Cerebellar nuclear complex (tissue), 1 donor: Measurements from ENCODE around the gene DAAM1.

Source experiments
- DNase-seq, 2 experiments: peaks; one replicate each; lab custom pipeline; 2025; lab: John Stamatoyannopoulos, UW

DAAM1 gene

GRCh38 chr14:59221568-59221967 is 33.1 kb downstream of the DAAM1 start:
- no peak for DNase-seq

DNA sequence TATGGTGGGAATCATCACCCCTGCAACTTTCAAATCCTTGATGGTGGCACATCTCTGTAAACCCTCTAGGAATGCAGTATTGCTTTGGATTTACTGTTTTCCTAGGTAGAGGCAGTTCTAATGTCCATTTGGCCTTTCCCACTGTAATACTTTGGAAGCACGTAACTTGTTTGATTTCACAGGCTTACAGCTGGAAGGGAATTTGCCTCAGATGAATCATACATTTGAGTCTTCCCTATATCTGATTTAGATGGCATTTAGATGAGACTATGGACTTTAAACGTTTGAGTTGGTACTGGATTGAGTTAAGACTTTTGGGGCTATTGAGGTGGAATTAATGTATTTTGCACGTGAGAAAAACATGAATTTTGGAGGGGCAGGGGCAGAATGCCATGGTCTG is 35.9 kb downstream of the DAAM1 start:
- DNase-seq = no peak

DNA sequence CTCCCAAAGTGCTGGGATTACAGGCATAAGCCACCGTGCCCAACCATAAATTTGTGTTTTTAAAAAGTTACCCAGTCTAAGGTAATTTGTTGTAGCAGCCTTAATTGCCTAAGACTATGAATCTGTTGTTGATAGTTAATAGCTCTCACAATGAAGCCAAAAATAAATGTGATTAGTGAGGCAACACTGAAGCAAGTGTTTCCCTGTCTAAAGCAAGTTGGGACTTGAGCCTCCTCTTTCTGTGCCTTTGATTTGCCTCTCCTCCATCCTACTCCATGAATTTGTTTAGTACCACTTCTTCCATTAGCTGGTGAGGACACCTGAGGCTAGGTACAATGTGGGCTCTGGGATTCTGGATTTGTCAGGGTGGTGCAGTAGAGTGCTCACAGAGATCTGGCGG is 36.8 kb downstream of the DAAM1 start:
- no peak for DNase-seq

GRCh38 chr14:59228421-59228820 is 40.0 kb downstream of the DAAM1 start:
- DNase-seq = no peak

DNA sequence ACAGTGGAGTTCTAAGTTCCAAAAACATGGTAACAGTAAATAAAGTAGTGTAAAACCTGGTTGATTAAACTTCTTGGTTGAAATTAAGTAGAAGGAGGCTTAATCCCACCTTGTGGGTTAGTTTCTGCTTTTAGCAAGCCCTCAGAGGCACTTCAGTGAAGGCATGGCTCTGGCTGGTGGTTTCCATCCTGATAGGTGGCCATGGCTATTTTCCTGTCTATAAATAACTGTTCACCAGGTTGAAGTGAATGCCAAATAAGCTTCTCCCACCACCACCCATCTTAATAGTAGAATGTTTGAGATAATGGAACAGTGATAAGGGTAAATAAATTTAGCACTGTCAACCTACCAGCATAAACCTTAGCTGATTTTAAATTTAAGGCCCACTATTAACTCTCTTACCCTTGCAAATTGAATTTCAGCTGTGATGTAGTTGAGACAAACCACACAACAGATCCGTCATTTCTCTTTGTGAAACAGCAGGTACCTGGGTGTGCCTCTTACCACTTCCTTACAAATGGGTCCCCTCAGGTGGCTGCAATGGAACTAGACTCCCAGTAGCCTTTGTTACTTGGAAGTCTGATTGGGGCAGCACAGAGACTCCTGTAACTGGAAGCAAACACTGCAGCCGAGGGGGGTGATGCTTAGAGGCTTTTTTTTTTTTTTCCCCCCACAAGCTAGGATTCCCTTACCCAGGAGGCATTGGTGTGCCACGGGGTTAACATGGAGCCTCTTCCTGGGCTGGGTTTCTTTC is 41.4 kb downstream of the DAAM1 start:
- no peak for DNase-seq

- no peak for DNase-seq
Observed at GRCh38 chr14:59236195-59236594, 47.7 kb downstream of the DAAM1 start.

- DNase-seq = no peak
Observed at GRCh38 chr14:59238216-59238615, 49.7 kb downstream of the DAAM1 start.

GRCh38 chr14:59239022-59239421 is 50.6 kb downstream of the DAAM1 start:
- DNase-seq = no peak

DNA sequence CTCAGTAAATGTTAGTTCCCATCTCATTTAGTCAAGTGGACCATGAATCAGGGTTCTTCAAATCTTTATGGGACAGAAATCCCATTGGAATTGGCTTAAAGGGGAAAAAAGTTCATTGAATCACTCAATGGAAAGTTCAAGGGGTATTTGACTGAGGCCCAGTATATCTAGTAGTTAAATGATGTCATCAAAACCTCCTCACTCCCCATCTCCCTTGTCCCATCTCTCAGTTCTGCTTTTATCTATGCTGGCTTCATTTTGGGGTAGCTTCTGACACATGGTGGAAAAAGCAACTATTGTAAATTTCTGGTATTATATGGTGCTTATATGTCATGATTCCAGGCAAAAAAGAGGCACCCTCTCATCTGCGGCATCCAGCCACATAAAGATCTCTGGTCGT is 51.9 kb downstream of the DAAM1 start:
- DNase-seq = no peak

DNA sequence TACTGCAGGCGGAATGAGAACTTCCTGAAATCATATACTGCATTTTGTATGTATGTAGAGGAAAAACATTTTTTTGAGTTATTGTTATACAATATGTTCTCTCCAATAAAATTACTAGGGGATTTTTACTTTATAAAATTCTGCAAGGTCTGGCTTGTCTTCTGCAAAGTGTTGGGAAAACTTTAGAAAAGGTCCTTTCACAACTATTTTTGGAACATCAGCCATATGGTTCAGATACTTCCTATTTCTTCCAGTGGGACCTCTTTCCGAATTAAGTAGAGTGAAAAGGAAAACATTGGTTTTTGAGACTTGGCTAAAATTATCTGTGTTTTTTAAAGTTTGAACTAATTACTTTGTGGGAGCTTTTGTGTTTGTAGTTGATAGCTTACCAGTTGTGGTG is 52.7 kb downstream of the DAAM1 start:
- DNase-seq = no peak

DNA sequence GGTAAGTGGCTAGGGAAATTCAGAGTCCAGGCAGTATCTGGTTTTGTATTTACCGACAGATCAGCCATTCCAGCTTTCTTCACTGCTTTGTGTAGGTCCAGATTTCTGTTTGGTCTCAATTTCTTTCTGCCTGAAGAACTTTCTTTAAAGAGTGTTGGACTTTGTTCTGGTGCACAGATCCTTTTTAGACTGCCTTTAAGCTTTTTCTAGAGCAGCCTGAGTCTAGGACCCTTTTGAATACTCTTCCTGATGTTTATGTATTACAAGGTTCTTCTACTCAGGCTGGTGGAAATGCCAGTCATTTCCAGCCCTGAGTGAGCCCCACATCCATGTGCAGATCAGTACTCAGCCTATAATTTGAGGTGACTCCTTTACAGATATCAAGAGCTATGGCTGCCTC is 54.7 kb downstream of the DAAM1 start:
- DNase-seq = no peak

DNA sequence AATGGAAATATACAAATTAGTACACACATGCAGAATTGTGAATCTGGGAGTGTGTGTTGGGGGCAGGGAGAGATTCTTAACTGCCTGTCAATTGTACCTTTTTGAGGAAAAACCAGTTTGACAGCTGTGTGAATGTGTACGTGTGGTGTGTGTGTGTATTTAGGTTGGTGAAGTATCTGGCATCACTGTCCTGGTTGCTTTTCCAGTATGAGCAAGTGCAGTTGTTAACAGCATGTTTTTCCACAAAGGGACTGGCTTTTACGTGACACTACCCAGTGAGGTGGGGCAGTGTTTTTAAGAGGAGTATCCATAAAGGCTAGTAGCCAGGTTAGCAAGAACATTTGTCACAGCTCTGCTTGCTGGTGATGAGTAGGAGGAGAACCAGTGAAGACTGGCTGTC is 56.1 kb downstream of the DAAM1 start:
- DNase-seq = no peak

- no peak for DNase-seq
Observed at GRCh38 chr14:59245809-59246295, 57.4 kb downstream of the DAAM1 start.

DNA sequence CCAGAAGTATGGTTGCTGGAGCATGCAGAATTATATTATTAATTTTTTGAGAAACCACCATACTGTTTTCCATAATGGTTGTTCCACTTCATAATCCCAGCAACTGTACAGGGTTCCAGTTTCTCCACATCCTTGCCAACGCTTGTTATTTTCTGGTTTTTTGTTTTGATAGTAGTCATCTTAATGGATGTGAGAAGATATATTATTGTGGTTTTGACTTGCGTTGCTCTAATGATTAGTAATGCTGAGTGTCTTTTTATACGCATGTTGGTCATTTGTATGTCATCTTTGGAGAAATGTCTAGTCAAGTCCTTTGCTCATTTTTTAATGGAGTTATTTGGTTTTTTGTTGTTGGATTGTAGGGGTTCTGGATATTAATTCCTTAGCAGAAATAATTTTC is 58.1 kb downstream of the DAAM1 start:
- DNase-seq = no peak

GRCh38 chr14:59247801-59248584 is 59.5 kb downstream of the DAAM1 start:
- DNase-seq = no peak

GRCh38 chr14:59249029-59249428 is 60.6 kb downstream of the DAAM1 start:
- no peak for DNase-seq

- peak in 1 of 2 experiments; percentile 13 for DNase-seq
Observed at GRCh38 chr14:59251811-59252771, 63.6 kb downstream of the DAAM1 start.

- DNase-seq = no peak
Observed at GRCh38 chr14:59252772-59253500, 64.5 kb downstream of the DAAM1 start.

- DNase-seq = no peak
Observed at GRCh38 chr14:59253527-59253926, 65.1 kb downstream of the DAAM1 start.

- DNase-seq = no peak
Observed at GRCh38 chr14:59254146-59254910, 65.9 kb downstream of the DAAM1 start.
